Liver (tissue), 9 donors: ENCODE data around the gene TACC2. TPM values are rescaled to one million over a fixed set of nuclear protein-coding genes. Genes with fewer than 3 reads are reported as not detected.

Experiments used
- DNase-seq: peaks from one replicate; pipeline ENCODE4 v3.0.0-alpha.2; 2017; ENCODE audit warnings: low spot score
- H3K27ac ChIP-seq, 2 donors: one replicate each; pipeline ENCODE4 v1.7.0; 2013; ENCODE audit warnings: inconsistent platforms in 2 of 2, low read length in 2 of 2, control low read depth in 1 of 2, low read depth in 1 of 2, mild to moderate bottlenecking in 1 of 2
- H3K27me3 ChIP-seq, 4 donors: one replicate each; pipeline versions ENCODE4 v1.6.1 to v1.7.0; 2013; ENCODE audit warnings: low read length in 3 of 4, inconsistent platforms in 1 of 4, mild to moderate bottlenecking in 1 of 4, moderate library complexity in 1 of 4; ENCODE audit not compliant: control insufficient read depth in 4 of 4, insufficient read depth in 4 of 4
- H3K36me3 ChIP-seq, 4 donors: one replicate each; pipeline versions ENCODE4 v1.6.1 to v1.7.0; 2013; ENCODE audit warnings: low read length in 3 of 4, mild to moderate bottlenecking in 3 of 4, low read depth in 1 of 4, moderate library complexity in 1 of 4; ENCODE audit not compliant: control insufficient read depth in 4 of 4, insufficient read depth in 3 of 4
- H3K4me1 ChIP-seq, 4 donors: one replicate each; pipeline versions ENCODE4 v1.6.1 to v1.7.0; 2013; ENCODE audit warnings: low read length in 3 of 4, mild to moderate bottlenecking in 3 of 4, moderate library complexity in 1 of 4; ENCODE audit not compliant: control insufficient read depth in 4 of 4, insufficient read depth in 4 of 4
- H3K4me3 ChIP-seq, 3 donors: one replicate each; pipeline versions ENCODE4 v1.6.1 to v1.7.0; 2013; ENCODE audit warnings: low read length in 3 of 3, control low read depth in 1 of 3, low read depth in 1 of 3, mild to moderate bottlenecking in 1 of 3
- H3K9ac ChIP-seq, 2 donors: one replicate each; pipeline ENCODE4 v1.7.0; 2013; ENCODE audit warnings: low read length in 2 of 2, mild to moderate bottlenecking in 2 of 2, moderate library complexity in 2 of 2, control low read depth in 1 of 2, low read depth in 1 of 2
- H3K9me3 ChIP-seq, 4 donors: one replicate each; pipeline versions ENCODE4 v1.6.1 to v1.7.0; 2013; ENCODE audit warnings: low read length in 3 of 4; ENCODE audit not compliant: control insufficient read depth in 4 of 4
- ATF3 ChIP-seq: IDR thresholded peaks from 2 replicates; pipeline ENCODE4 v1.6.1; 2016; ENCODE audit warnings: antibody characterized with exemption
- CTCF ChIP-seq: fragments of 150-350 bp; IDR thresholded peaks from 2 replicates; pipeline ENCODE4 v1.5.1; 2017; ENCODE audit warnings: improper control_type of control experiment, low read depth, low read length; ENCODE audit not compliant: missing input control
- EGR1 ChIP-seq, 2 donors: IDR thresholded peaks; 2 replicates each; pipeline ENCODE4 v1.6.1; 2016 to 2018; ENCODE audit warnings: antibody characterized with exemption in 2 of 2, low read depth in 2 of 2
- FOXA1 ChIP-seq: IDR thresholded peaks from 2 replicates; pipeline ENCODE4 v1.6.1; 2016; ENCODE audit warnings: antibody characterized with exemption
- FOXA2 ChIP-seq: IDR thresholded peaks from 2 replicates; pipeline ENCODE4 v1.6.1; 2016; ENCODE audit warnings: antibody characterized with exemption
- GABPA ChIP-seq, 2 donors: IDR thresholded peaks in 1 of 2; conservative IDR thresholded peaks in 1 of 2; 2 replicates each; pipeline ENCODE4 v1.6.1; 2016; ENCODE audit warnings: antibody characterized with exemption in 2 of 2, mild to moderate bottlenecking in 1 of 2, moderate library complexity in 1 of 2
- HNF4A ChIP-seq, 2 donors: conservative IDR thresholded peaks; 2 replicates each; pipeline ENCODE4 v1.6.1; 2016; ENCODE audit warnings: antibody characterized with exemption in 2 of 2, mild to moderate bottlenecking in 2 of 2
- HNF4G ChIP-seq: IDR thresholded peaks from 2 replicates; pipeline ENCODE4 v1.6.1; 2016; ENCODE audit warnings: antibody characterized with exemption
- JUND ChIP-seq, 2 donors: IDR thresholded peaks; 2 replicates each; pipeline ENCODE4 v1.6.1; 2016; ENCODE audit warnings: antibody characterized with exemption in 2 of 2
- MAX ChIP-seq: IDR thresholded peaks from 2 replicates; pipeline ENCODE4 v1.6.1; 2016; ENCODE audit warnings: antibody characterized with exemption
- NR2F2 ChIP-seq: IDR thresholded peaks from 2 replicates; pipeline ENCODE4 v1.6.1; 2016; ENCODE audit warnings: antibody characterized with exemption
- RAD21 ChIP-seq, 2 donors: IDR thresholded peaks; 2 replicates each; pipeline ENCODE4 v1.6.1; 2016; ENCODE audit warnings: antibody characterized with exemption in 2 of 2, mild to moderate bottlenecking in 2 of 2
- REST ChIP-seq: IDR thresholded peaks from 2 replicates; pipeline ENCODE4 v1.6.1; 2016; ENCODE audit warnings: antibody characterized with exemption, mild to moderate bottlenecking
- RXRA ChIP-seq, 2 donors: IDR thresholded peaks; 2 replicates each; pipeline ENCODE4 v1.6.1; 2017 to 2018; ENCODE audit warnings: antibody characterized with exemption in 2 of 2, mild to moderate bottlenecking in 1 of 2
- SP1 ChIP-seq: IDR thresholded peaks from 2 replicates; pipeline ENCODE4 v1.6.1; 2018; ENCODE audit warnings: antibody characterized with exemption, mild to moderate bottlenecking
- TAF1 ChIP-seq: conservative IDR thresholded peaks from 2 replicates; pipeline ENCODE4 v1.6.1; 2016; ENCODE audit warnings: antibody characterized with exemption, mild to moderate bottlenecking
- YY1 ChIP-seq: IDR thresholded peaks from 2 replicates; pipeline ENCODE4 v1.6.1; 2016; ENCODE audit warnings: antibody characterized with exemption, mild to moderate bottlenecking
- ZBTB33 ChIP-seq: IDR thresholded peaks from 2 replicates; pipeline ENCODE4 v1.6.1; 2016; ENCODE audit warnings: antibody characterized with exemption
- WGBS: extraction: QIAGEN DNeasy Blood & Tissue Kit; methylation state at CpG from one replicate; pipeline ENCODE4 v1.1.7; 2013; 5-methylcytosine and 5-hydroxymethylcytosine counted together
- polyA plus RNA-seq, 2 donors: library from polyadenylated mRNA; stranded (reverse) in 1 of 2; unstranded in 1 of 2; fragments of 200-250 nt in 1 of 2; fragments of >200 nt in 1 of 2; fragmentation: Nextera tagmentation in 1 of 2; extraction: Ambion mirVana in 1 of 2; gene quantifications; one replicate each; pipeline versions ENCODE4 v1.2.1 to v1.2.3, GENCODE V29; 2013 to 2015
- total RNA-seq, 2 donors: library from RNA; depleted of rRNA; stranded (reverse); fragments of >200 nt; gene quantifications; one replicate each; pipeline ENCODE4 v1.2.3, GENCODE V29; 2014
- donor health status: healthy.
- donor health status: healthy.
- donor health status: healthy.
- donor health status: healthy.
- donor health status: healthy.

TACC2 gene
- total and polyA plus RNA-seq, 4 donors = 1.5 to 9.1 (median 7.8) TPM

- peak overlapping the region; percentile 63 to 66 for H3K9ac ChIP-seq
- no peaks in the 10 kb centered on the region for H3K27me3 ChIP-seq
- peak overlapping the region; percentile 92 to 99 for H3K27ac ChIP-seq
- H3K4me1 ChIP-seq = peaks cover 3 to 8% (median 5%) of the 10 kb centered on the region in 4 donors
- no peak for TF ChIP-seq FOXA2
- TF ChIP-seq HNF4G = peak; percentile 26
- TF ChIP-seq TAF1 = peak; percentile 38
- TF ChIP-seq EGR1 (IDR thresholded peaks at IDR 0.05; ENCODE audit: low read depth in 2 of 2) = no peak
- TF ChIP-seq JUND (IDR thresholded peaks at IDR 0.05) = peak in 1 of 2 donors; percentile 46
- no peak for TF ChIP-seq ATF3
- peak; percentile 20 for TF ChIP-seq SP1
- TF ChIP-seq NR2F2 = no peak
- peak; percentile 31 to 64 for TF ChIP-seq RAD21 (IDR thresholded peaks at IDR 0.05)
- peak; percentile 40 for TF ChIP-seq CTCF
- no peak for TF ChIP-seq GABPA (IDR thresholded peaks at IDR 0.05 in 1 of 2, conservative IDR thresholded peaks at IDR 0.05 in 1 of 2)
- no peak for TF ChIP-seq RXRA (IDR thresholded peaks at IDR 0.05)
- TF ChIP-seq ZBTB33 = no peak
- TF ChIP-seq FOXA1 = no peak
- TF ChIP-seq YY1 = peak; percentile 64
- TF ChIP-seq REST = peak; percentile 44
- TF ChIP-seq HNF4A (conservative IDR thresholded peaks at IDR 0.05) = peak; percentile 50 to 73
- no peak for TF ChIP-seq MAX
- peak; percentile 59 for DNase-seq
- no peaks in the 10 kb centered on the region for H3K9me3 ChIP-seq
- H3K36me3 ChIP-seq = no peaks in the 10 kb centered on the region
- peak overlapping the region; percentile 57 to 72 (median 67) for H3K4me3 ChIP-seq
- 2% methylated on average over 77 of the region's 77 CpGs for WGBS
These were observed 124.4 kb downstream of the TACC2 start for GRCh38 chr10:122113161-122113944.
